ENCODE measurements around the gene CHN2.

The CHN2 gene

DNA sequence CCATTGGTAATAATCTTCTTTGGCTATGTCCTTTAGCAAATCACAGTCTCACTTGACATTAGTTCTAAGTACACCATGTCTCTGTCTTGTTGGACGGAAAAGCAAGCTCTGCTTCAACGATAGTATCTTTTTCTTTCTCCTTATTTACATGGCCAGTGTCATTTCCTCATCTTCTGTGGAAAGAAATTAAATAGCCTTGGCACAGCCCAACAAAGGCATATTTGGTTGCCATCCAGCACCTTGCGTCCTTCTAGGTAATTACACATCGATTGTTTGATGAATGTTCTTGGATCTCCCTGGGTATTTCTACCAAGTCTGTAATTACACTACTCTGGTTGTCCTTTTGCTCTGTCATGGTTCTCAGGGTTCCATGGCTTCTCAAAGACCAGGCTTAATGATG lies 183.1 kb downstream of the CHN2 start:
- TF ChIP-seq, protein P1, sequence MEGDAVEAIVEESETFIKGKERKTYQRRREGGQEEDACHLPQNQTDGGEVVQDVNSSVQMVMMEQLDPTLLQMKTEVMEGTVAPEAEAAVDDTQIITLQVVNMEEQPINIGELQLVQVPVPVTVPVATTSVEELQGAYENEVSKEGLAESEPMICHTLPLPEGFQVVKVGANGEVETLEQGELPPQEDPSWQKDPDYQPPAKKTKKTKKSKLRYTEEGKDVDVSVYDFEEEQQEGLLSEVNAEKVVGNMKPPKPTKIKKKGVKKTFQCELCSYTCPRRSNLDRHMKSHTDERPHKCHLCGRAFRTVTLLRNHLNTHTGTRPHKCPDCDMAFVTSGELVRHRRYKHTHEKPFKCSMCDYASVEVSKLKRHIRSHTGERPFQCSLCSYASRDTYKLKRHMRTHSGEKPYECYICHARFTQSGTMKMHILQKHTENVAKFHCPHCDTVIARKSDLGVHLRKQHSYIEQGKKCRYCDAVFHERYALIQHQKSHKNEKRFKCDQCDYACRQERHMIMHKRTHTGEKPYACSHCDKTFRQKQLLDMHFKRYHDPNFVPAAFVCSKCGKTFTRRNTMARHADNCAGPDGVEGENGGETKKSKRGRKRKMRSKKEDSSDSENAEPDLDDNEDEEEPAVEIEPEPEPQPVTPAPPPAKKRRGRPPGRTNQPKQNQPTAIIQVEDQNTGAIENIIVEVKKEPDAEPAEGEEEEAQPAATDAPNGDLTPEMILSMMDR (conservative IDR thresholded peaks at IDR 0.05; ENCODE audit: low read depth, low read length) = no peak
- Histone ChIP-seq H3K79me2 (ENCODE audit: insufficient read depth, low read depth) (no peaks in the 10 kb centered on the region), H3K36me3 (ENCODE audit: insufficient read depth) (no peaks in the 10 kb centered on the region), H2AFZ (ENCODE audit: low read depth) (no peak overlapping the region), H3K4me3 (IDR thresholded peaks at IDR 0.05; ENCODE audit: insufficient read depth, low read depth, low read length) (no peak overlapping the region), H3K4me1 (ENCODE audit: low read depth, poor library complexity, severe bottlenecking) (no peaks in the 10 kb centered on the region), H3K27ac (no peak overlapping the region), H3K4me2 (no peak overlapping the region), H4K20me1 (ENCODE audit: insufficient read depth) (no peaks in the 10 kb centered on the region), H3K9ac (no peak overlapping the region), H3K27me3 (ENCODE audit: insufficient read depth, low read depth) (no peaks in the 10 kb centered on the region)

DNA sequence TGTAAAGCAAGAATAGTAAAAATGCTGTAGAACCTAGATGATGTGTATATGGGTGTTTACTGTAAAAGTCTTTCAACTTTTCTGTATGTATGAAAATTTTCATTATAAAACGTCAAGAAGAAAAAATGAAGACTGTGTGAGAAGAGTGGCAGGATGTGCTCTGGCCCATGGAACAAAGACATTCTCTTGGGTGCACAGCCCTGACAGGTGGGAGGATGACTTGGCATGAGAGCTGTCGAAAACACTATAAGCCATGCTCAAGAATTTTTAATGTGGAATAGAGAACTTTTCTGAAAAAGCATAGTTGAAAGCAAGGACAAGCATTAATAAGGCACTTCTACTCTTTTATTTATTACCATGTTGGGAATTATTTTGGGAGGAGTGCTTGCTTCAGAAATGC lies 185.0 kb downstream of the CHN2 start:
- Histone ChIP-seq H2AFZ (ENCODE audit: low read depth) (no peak overlapping the region), H3K4me2 (no peak overlapping the region), H3K9ac (no peak overlapping the region), H3K27me3 (ENCODE audit: insufficient read depth, low read depth) (no peaks in the 10 kb centered on the region), H3K79me2 (ENCODE audit: insufficient read depth, low read depth) (no peaks in the 10 kb centered on the region), H4K20me1 (ENCODE audit: insufficient read depth) (no peaks in the 10 kb centered on the region), H3K27ac (no peak overlapping the region), H3K4me1 (ENCODE audit: low read depth, poor library complexity, severe bottlenecking) (no peaks in the 10 kb centered on the region), H3K4me3 (IDR thresholded peaks at IDR 0.05; ENCODE audit: insufficient read depth, low read depth, low read length) (no peak overlapping the region), H3K36me3 (ENCODE audit: insufficient read depth) (no peaks in the 10 kb centered on the region)
- TF ChIP-seq, protein P1 (conservative IDR thresholded peaks at IDR 0.05; ENCODE audit: low read depth, low read length) = no peak

DNA sequence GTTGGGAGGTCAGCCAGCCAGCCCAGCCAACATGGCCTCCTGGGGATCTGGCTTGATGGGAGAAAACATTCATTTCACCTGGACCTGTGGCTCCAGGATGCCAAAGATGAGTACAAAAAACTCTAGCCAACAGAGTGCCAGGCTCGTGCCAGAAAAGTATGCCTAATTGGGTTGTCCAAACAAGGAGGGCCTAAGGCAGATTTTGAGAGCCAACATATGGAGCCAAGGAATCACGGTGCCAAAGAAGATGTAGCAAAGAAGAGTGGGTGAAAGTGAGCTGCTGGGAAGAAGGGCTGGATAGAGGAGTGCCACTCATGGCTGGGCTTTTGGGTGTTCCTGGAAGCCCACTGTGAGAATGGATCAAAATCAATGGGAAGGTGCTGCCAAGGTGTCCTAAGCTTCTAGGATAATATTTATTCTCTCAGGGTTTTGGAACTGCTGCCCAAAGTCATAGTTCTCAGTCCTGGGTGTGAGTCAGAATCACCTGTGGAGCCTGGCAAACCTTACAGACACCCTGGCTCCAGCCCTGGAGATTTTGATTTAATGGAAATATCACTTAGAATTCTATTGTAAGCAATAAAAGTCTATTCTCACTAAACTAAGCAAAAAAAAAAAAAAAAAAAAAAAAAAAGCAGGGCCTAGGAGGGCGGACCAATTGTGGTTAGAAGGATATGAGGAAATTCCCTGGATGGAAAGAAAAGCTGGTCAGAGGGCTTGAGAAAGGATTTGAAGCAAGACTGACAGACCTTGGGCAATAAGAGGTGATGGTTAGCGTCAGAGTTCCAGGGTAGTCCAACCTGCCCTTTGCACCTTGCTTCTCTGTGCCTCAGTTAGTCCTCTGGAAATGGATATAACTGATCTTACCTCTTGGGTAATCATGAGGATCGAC lies 186.9 kb downstream of the CHN2 start:
- H3K27me3 ChIP-seq (ENCODE audit: insufficient read depth, low read depth) = no peaks in the 10 kb centered on the region
- H3K4me3 ChIP-seq (IDR thresholded peaks at IDR 0.05; ENCODE audit: insufficient read depth, low read depth, low read length) = no peak overlapping the region
- no peaks in the 10 kb centered on the region for H3K79me2 ChIP-seq (ENCODE audit: insufficient read depth, low read depth)
- TF ChIP-seq, protein P1 (conservative IDR thresholded peaks at IDR 0.05; ENCODE audit: low read depth, low read length) = no peak
- H3K9ac ChIP-seq = no peak overlapping the region
- no peak overlapping the region for H2AFZ ChIP-seq (ENCODE audit: low read depth)
- H3K36me3 ChIP-seq (ENCODE audit: insufficient read depth) = no peaks in the 10 kb centered on the region
- H3K4me1 ChIP-seq (ENCODE audit: low read depth, poor library complexity, severe bottlenecking) = no peaks in the 10 kb centered on the region
- H3K27ac ChIP-seq = no peak overlapping the region
- H3K4me2 ChIP-seq = no peak overlapping the region
- H4K20me1 ChIP-seq (ENCODE audit: insufficient read depth) = no peaks in the 10 kb centered on the region

DNA sequence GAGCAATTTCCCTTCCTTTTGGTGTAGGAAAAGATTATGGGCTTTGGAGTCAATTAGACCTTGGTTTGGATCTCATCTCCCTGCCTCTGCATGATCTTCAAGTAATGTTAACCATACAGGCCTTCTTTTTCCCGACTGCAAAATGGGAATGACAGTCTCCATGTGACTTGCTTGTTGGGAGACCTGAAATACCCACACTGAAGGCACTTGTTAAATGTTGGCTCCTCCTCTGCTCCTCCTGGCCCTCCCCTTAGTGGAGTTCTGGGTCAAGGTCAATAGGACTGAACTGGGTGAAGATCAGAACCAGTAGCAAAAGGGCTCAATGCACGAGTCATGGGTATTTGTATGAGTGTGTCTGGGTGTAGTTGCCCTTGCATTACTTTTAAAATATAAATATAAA lies 189.7 kb downstream of the CHN2 start:
- Histone ChIP-seq H4K20me1 (ENCODE audit: insufficient read depth) (no peaks in the 10 kb centered on the region), H3K4me1 (ENCODE audit: low read depth, poor library complexity, severe bottlenecking) (no peaks in the 10 kb centered on the region), H3K27ac (no peak overlapping the region), H2AFZ (ENCODE audit: low read depth) (no peak overlapping the region), H3K4me3 (IDR thresholded peaks at IDR 0.05; ENCODE audit: insufficient read depth, low read depth, low read length) (no peak overlapping the region), H3K27me3 (ENCODE audit: insufficient read depth, low read depth) (no peaks in the 10 kb centered on the region), H3K9ac (no peak overlapping the region), H3K36me3 (ENCODE audit: insufficient read depth) (no peaks in the 10 kb centered on the region), H3K4me2 (no peak overlapping the region), H3K79me2 (ENCODE audit: insufficient read depth, low read depth) (no peaks in the 10 kb centered on the region)
- TF ChIP-seq, protein P1 (conservative IDR thresholded peaks at IDR 0.05; ENCODE audit: low read depth, low read length) = no peak

Data from KMS-11 (cell line).